AG09309 (cell line): ENCODE results near the gene GRIK2.

Experiments
- DNase-seq: peaks from one replicate; pipeline ENCODE4 v3.0.0-alpha.2; 2010; ENCODE audit warnings: low read depth
- H3K4me3 ChIP-seq: 2 replicates; pipeline ENCODE4 v1.5.1; 2011; ENCODE audit warnings: mild to moderate bottlenecking, low read depth, low read length, moderate library complexity; ENCODE audit not compliant: control insufficient read depth
- CTCF ChIP-seq: IDR thresholded peaks from 2 replicates; pipeline ENCODE4 v1.5.1; 2011; ENCODE audit warnings: mild to moderate bottlenecking, low read depth, low read length, inconsistent platforms; ENCODE audit not compliant: insufficient read depth, control insufficient read depth; ENCODE audit errors: missing control alignments

The GRIK2 gene

GRCh38 chr6:101818051-101818450 is 424.5 kb downstream of the GRIK2 start:
- TF ChIP-seq CTCF, result no peak
- no peak for DNase-seq
- no peak overlapping the region for H3K4me3 ChIP-seq

- no peak for TF ChIP-seq CTCF
- DNase-seq, result no peak
- H3K4me3 ChIP-seq, result no peak overlapping the region
Observed at GRCh38 chr6:101824551-101825345, 431.2 kb downstream of the GRIK2 start.

- no peak overlapping the region for H3K4me3 ChIP-seq
- TF ChIP-seq CTCF, result no peak
- no peak for DNase-seq
Observed at GRCh38 chr6:101826269-101826668, 432.8 kb downstream of the GRIK2 start.

- DNase-seq, result no peak
- TF ChIP-seq CTCF, result no peak
- H3K4me3 ChIP-seq, result no peak overlapping the region
Observed at GRCh38 chr6:101826678-101827077, 433.2 kb downstream of the GRIK2 start.

- no peak for TF ChIP-seq CTCF
- no peak overlapping the region for H3K4me3 ChIP-seq
- no peak for DNase-seq
Observed at GRCh38 chr6:101830501-101831031, 437.1 kb downstream of the GRIK2 start.

GRCh38 chr6:101832371-101832770 is 438.9 kb downstream of the GRIK2 start:
- no peak for DNase-seq
- no peak overlapping the region for H3K4me3 ChIP-seq
- TF ChIP-seq CTCF, result no peak

- DNase-seq, result no peak
- H3K4me3 ChIP-seq, result no peak overlapping the region
- no peak for TF ChIP-seq CTCF
Observed at GRCh38 chr6:101840100-101840499, 446.6 kb downstream of the GRIK2 start.
